DND-41 (cell line): ENCODE results near the gene CDK5.

Experiments
- ATAC-seq: fragments of 200-7000 bp; cut with Tn5 transposase; 3 replicates; pipeline ENCODE4 v1.9.1; 2021; ENCODE audit warnings: low read depth; ENCODE audit not compliant: insufficient read depth
- DNase-seq: peaks from one replicate; pipeline ENCODE4 v3.0.0-alpha.2; 2020
- H2AFZ ChIP-seq: 2 replicates; pipeline ENCODE4 v1.6.0; 2012; ENCODE audit warnings: low read depth, low read length
- H3K27ac ChIP-seq: 2 replicates; pipeline ENCODE4 v1.5.1; 2012; ENCODE audit warnings: low read length, inconsistent platforms
- H3K27me3 ChIP-seq: fragments of 200-600 bp; sonication (generic); 2 replicates; pipeline ENCODE4 v1.6.0; 2012; ENCODE audit warnings: low read length, mild to moderate bottlenecking, inconsistent platforms; ENCODE audit not compliant: insufficient read depth, poor library complexity
- H3K36me3 ChIP-seq: 2 replicates; pipeline ENCODE4 v1.5.1; 2012; ENCODE audit warnings: low read length, inconsistent platforms; ENCODE audit not compliant: insufficient read depth
- H3K4me1 ChIP-seq: 2 replicates; pipeline ENCODE4 v1.5.1; 2012; ENCODE audit warnings: mild to moderate bottlenecking, low read length; ENCODE audit not compliant: insufficient read depth
- H3K4me2 ChIP-seq: 2 replicates; pipeline ENCODE4 v1.6.0; 2012; ENCODE audit warnings: mild to moderate bottlenecking, moderate library complexity, low read length, inconsistent platforms; ENCODE audit not compliant: insufficient read depth
- H3K4me3 ChIP-seq, 2 experiments: fragments of 200-600 bp in 1 of 2; shearing (Covaris generic) in 1 of 2; 2 replicates each; pipeline ENCODE4 v1.5.1; 2012 to 2016; ENCODE audit warnings: inconsistent platforms in 2 of 2, low read length in 2 of 2, mild to moderate bottlenecking in 2 of 2, low read depth in 1 of 2, moderate library complexity in 1 of 2
- H3K79me2 ChIP-seq: 2 replicates; pipeline ENCODE4 v1.6.0; 2012; ENCODE audit warnings: low read length, inconsistent platforms; ENCODE audit not compliant: insufficient read depth
- H3K9ac ChIP-seq: 2 replicates; pipeline ENCODE4 v1.6.0; 2012; ENCODE audit warnings: low read depth, mild to moderate bottlenecking, inconsistent platforms, low read length, moderate library complexity
- H3K9me3 ChIP-seq: 2 replicates; pipeline ENCODE4 v1.5.1; 2012; ENCODE audit warnings: low read length, moderate library complexity, mild to moderate bottlenecking, inconsistent platforms; ENCODE audit not compliant: insufficient read depth, severe bottlenecking
- H4K20me1 ChIP-seq: 2 replicates; pipeline ENCODE4 v1.6.0; 2012; ENCODE audit warnings: low read length; ENCODE audit not compliant: insufficient read depth
- CTCF ChIP-seq: IDR thresholded peaks from 2 replicates; pipeline ENCODE4 v1.5.1; 2012; ENCODE audit warnings: borderline replicate concordance, low read length, moderate library complexity, mild to moderate bottlenecking; ENCODE audit not compliant: poor library complexity, severe bottlenecking; ENCODE audit errors: extremely low read depth
- EZH2 ChIP-seq: IDR thresholded peaks from 3 replicates; pipeline ENCODE4 v1.6.1; 2012; ENCODE audit warnings: borderline replicate concordance, low read depth, mild to moderate bottlenecking, moderate library complexity, low read length, inconsistent platforms; ENCODE audit not compliant: severe bottlenecking

CDK5 gene

GRCh38 chr7:151040616-151041375, 16.9 kb downstream of the CDK5 start:
- no peak overlapping the region for H3K4me3 ChIP-seq
- no peak for TF ChIP-seq EZH2
- no peak for TF ChIP-seq CTCF
- no peaks in the 10 kb centered on the region for H3K27me3 ChIP-seq
- H3K9me3 ChIP-seq = no peaks in the 10 kb centered on the region
- no peak for DNase-seq
- H3K27ac ChIP-seq = no peak overlapping the region
- H3K9ac ChIP-seq = no peak overlapping the region
- H3K36me3 ChIP-seq = peaks cover 58% of the 10 kb centered on the region
- H3K4me1 ChIP-seq = no peaks in the 10 kb centered on the region
- H2AFZ ChIP-seq = no peak overlapping the region
- no peak for ATAC-seq
- no peaks in the 10 kb centered on the region for H3K79me2 ChIP-seq
- H3K4me2 ChIP-seq = no peak overlapping the region
- H4K20me1 ChIP-seq = peaks cover 3% of the 10 kb centered on the region; the same call in 1 of the 2 replicates

GRCh38 chr7:151039850-151040548, 17.7 kb downstream of the CDK5 start:
- H3K36me3 ChIP-seq = peaks cover 64% of the 10 kb centered on the region
- TF ChIP-seq CTCF (no peak), EZH2 (no peak)
- no peak overlapping the region for H3K4me3 ChIP-seq
- H3K27me3 ChIP-seq = no peaks in the 10 kb centered on the region
- no peak overlapping the region for H3K9ac ChIP-seq
- ATAC-seq = 0 out of 3 replicates have a peak, but pooled peaks have one; percentile 18
- H2AFZ ChIP-seq = no peak overlapping the region
- peaks cover 3% of the 10 kb centered on the region; the same call in 1 of the 2 replicates for H4K20me1 ChIP-seq
- H3K9me3 ChIP-seq = no peaks in the 10 kb centered on the region
- no peak overlapping the region for H3K27ac ChIP-seq
- H3K4me2 ChIP-seq = no peak overlapping the region
- DNase-seq = no peak
- H3K4me1 ChIP-seq = no peaks in the 10 kb centered on the region
- no peaks in the 10 kb centered on the region for H3K79me2 ChIP-seq

GRCh38 chr7:151038951-151039849, 18.5 kb downstream of the CDK5 start:
- ATAC-seq = peak; percentile 22; the same call in 2 of the 3 replicates
- Histone ChIP-seq H3K4me3 (no peak overlapping the region), H3K9me3 (no peaks in the 10 kb centered on the region), H3K79me2 (no peaks in the 10 kb centered on the region), H2AFZ (no peak overlapping the region), H3K9ac (no peak overlapping the region), H3K27me3 (no peaks in the 10 kb centered on the region), H3K4me2 (no peak overlapping the region), H3K36me3 (peaks cover 64% of the 10 kb centered on the region), H3K4me1 (no peaks in the 10 kb centered on the region), H3K27ac (no peak overlapping the region), H4K20me1 (peaks cover 3% of the 10 kb centered on the region; the same call in 1 of the 2 replicates)
- DNase-seq = no peak
- TF ChIP-seq CTCF (no peak), EZH2 (no peak)
